Measurements from ENCODE around the gene AGAP1.

GRCh38 chr2:235515821-235516220, 22.0 kb downstream of the AGAP1 start:
- no peak for TF ChIP-seq CTCF (IDR thresholded peaks at IDR 0.05)
- TF ChIP-seq POLR2A (IDR thresholded peaks at IDR 0.05): no peak
